ELR (cell line): ENCODE results near the gene ST6GAL1.

ENCODE experiments used
- DNase-seq: peaks from one replicate; pipeline ENCODE4 v3.0.0-alpha.2; 2015; ENCODE audit warnings: low read depth

The ST6GAL1 gene

GRCh38 chr3:186915806-186916796, 14.2 kb upstream of the ST6GAL1 start:
- DNase-seq, result no peak

DNA sequence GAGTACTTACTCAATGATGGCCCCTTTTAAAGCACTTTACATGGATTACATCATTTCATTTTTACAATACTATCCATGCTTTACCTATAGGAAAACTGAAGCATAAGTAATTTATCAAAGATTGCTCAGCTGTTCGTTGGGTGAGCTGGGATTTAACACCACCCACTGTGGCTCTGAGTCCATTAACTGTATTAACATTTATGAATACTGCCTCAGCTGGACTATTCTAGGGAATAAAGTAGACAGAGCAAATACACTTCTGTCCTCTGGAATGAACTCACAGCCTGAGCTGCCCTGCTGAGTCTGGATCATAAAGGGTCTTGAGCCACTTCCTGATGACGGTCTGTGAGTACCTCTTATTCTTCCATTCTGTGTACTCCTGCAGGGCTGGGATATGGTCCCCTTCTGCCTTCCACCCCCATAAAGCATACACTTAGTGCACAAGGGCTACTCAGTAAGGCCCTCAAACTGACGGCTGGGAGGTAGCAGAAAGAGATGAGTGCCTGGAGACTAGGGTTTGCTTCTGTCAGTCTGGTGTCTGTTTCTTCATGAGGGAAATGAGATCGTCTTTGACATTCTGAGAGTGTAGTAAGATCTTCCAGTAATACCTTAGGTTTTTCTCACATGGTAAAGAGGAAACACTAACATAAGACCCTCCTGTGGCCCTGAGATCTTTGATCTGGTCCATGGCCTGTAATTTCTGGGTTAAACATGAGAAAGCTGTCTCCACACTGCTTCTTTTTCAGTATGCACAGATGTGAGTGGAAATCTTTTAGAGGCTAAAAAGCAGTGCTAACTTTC, 12.6 kb upstream of the ST6GAL1 start:
- no peak for DNase-seq

DNA sequence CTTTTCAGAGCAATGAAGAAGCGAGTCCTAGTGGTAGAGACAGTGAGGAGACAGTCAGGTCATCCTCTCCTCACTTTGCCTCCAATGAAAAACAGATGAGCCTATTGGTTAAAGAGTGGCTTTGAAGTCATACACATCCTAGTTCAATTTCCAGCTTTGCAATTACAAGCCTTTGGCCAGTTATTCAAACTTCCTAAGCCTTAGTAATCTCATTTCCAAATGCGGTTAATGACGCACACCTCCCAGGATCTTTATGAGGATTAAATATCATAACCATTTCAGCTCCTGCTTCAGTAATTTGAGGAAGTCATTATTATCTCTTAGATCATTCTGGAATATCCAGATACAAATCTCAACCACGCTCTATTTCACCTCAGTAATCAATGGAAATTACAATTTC, 10.0 kb upstream of the ST6GAL1 start:
- DNase-seq, result peak; percentile 58

GRCh38 chr3:186920796-186921195, 9.5 kb upstream of the ST6GAL1 start:
- DNase-seq, result no peak

DNA sequence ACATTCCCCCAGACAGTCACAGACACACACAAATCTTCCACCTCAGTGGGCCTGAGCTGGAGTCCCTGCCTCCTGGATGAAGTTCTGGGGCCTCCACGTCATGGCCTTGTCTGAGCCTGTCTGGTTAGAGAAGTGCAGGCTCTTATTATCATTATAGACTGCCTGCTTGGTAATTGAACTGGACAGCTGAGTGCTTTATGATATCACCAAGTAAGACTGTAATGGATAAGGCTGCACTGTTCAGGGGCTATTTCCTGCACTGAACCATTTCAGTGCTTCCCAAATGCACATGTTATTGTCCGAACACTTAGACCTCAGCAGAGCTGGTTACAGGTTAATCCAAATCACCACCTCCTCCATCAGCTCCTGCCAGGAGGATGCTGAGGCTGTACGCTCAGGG, 8.7 kb upstream of the ST6GAL1 start:
- DNase-seq, result no peak

- no peak for DNase-seq
Measured at GRCh38 chr3:186922224-186922623, 8.1 kb upstream of the ST6GAL1 start.

- no peak for DNase-seq
Measured at GRCh38 chr3:186922790-186923189, 7.5 kb upstream of the ST6GAL1 start.

GRCh38 chr3:186923241-186923640, 7.1 kb upstream of the ST6GAL1 start:
- DNase-seq, result no peak

- DNase-seq, result no peak
Measured at GRCh38 chr3:186925826-186926225, 4.5 kb upstream of the ST6GAL1 start.

DNA sequence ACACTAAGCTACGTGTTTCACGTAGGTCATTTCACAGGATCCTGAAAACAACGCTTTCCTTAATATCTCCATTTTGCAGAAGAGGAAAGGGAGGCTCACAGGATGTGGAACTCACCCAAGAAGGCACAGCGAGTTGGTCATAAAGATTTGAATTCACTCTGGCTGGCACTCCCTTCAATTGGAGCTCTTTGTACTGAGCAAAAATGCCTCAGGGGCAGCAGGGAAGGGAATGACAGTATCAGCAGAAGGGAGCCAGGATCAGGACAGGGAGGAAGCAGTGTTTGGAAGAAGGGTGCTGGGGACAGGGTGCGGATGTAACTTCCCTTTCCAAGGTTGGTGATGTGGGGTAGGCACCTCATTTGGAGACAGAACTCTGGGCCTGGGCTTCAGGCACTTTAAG, 1.1 kb upstream of the ST6GAL1 start:
- DNase-seq, result no peak

GRCh38 chr3:186929685-186930084, 641 bp upstream of the ST6GAL1 start:
- no peak for DNase-seq

- peak; percentile 70 for DNase-seq
Measured at GRCh38 chr3:186930641-186931531, 560 bp downstream of the ST6GAL1 start.

GRCh38 chr3:186931532-186932280, 1.4 kb downstream of the ST6GAL1 start:
- DNase-seq, result peak; percentile 62

DNA sequence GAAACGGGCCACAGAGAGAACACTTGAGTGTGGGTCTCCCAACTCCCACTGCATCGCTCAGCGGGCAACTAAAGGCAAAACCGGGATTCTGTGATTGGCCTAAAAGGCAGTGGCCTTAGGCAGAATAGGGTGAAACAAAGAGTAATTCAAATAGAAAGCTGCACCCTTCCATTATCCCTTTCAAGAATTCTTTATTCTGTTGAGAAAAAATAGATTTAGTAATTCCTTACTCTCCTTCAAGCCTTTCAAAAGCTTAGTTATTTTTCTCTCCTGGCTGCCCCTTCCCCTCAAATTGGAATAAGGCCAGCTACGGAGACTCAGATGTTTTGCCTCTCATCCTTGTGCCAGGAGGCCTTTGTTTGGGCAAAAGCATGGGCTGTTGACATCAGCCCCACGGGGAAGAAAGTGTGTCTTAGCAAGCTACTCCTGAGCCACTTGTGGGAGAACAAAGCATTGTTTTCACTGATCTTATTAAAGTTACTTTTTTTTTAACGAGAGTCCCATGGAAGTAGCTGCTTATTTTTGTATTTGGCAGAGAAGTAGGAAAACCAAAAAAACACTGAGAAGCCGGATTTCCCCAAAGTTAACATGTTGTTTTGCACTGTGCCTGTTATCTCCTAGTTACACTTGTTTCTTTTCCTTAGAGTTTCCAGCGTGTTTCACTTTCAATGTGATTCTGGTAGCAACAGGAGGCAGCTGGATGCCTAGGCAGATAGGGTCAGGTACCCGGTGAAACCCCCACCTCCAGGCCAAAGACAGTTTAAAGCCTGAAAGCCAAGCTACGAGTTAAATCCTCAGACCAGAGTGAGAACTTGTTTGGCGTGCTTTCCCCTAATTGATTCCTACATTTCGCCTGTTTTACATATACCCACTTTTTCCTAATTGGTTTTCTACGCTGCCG, 2.2 kb downstream of the ST6GAL1 start:
- no peak for DNase-seq

DNA sequence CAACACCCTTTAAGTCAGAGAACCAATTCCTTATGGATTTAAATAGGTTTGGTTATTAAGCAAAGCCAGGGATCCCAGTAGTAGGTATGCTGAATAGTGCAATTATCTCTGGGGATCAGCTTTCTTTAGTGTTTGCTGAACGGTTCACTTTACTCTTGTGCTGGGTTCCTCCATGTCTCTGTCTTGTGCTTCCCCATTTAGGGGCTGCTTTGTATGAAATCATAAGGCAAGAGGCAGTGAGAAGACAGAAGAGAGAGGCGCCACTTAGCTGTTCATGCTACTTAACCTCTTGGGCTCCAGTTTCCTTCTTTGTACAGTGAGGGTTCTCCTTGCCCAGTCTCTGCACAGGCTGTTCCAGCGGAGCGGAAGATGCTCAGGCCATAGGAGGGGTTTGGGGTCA, 3.5 kb downstream of the ST6GAL1 start:
- DNase-seq, result no peak

DNA sequence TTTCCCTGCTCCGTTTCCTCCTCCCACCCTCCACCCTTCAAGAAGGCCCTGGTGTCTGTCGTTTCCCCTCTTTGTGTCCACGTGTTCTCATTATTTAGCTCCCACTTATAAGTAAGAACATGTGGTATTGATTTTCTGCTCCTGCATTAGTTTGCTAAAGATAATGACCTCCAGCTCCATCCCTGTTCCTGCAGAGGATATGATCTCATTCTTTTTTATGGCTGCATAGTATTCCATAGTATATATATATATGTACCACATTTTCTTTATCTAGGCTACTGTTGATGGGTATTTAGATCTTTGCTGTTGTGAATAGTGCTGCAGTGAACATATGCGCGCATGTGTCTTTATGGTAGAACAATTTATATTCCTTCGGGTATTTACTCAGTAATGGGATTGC, 4.8 kb downstream of the ST6GAL1 start:
- DNase-seq, result no peak

DNA sequence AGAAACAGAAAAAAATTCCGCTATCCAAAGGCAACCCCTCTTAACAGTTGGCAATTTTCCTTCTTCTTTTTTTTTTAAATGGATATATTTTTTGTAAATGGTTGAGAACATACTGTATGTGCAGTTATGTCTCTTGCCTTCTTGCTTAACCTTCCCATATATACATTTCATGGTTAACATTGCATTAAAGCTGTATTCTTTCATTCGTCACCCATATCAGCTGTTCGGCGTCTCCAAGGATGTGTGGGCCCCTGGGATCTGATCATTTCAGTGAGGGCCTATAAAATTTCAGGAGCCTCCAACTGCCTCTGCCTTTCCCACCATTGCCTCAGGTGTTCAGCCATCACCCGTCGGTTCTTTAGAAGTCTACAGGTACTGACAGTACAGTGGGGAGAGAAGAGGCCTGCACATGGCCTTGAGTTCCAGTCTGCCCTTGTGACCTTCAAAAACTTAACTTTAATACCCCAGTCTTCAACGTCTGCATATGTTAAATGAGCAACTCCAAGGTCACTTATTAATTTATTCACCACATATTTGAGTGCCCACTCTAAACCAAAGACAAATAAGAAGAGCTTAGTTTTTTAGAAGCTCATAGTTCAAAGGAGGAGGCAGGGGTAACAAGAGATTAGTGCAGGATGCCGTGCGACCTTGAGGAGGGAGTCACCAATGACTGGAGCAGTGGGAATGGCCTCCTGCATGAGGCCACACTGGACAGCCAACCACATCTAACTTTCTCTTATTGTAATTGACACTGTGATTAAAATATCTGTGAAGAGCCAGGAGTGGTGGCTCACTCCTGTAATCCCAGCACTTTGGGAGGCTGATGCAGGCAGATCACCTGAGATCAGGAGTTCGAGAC, 6.9 kb downstream of the ST6GAL1 start:
- no peak for DNase-seq

DNA sequence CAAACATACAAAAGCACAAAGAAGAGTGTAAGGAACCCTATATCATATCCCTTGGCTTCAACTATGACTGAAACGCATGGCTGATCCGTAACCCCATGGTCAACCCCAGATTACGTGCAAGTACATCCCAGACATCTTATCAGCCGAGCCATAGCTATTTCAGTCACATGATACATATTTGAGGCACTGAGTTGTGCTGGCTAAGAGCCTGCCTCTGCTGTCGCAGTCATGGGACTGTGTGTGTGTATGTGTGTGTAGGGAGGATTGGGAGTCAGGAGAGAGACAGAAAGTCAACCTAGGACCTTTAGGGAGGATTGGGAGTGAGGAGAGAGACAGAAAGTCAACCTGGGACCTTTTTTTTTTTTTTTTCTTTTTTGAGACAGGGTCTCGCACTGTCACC, 8.4 kb downstream of the ST6GAL1 start:
- DNase-seq, result no peak

- DNase-seq, result no peak
Measured at GRCh38 chr3:186939536-186939935, 9.2 kb downstream of the ST6GAL1 start.
